ENCODE data around the gene ISYNA1.
"Not testable (repeated sequence)": the region's sequence is repeated elsewhere in the genome, so short reads cannot be mapped to it uniquely, and the experiment has no call there.

Gene ISYNA1

GRCh38 chr19:18402455-18403248 is 35.3 kb downstream of the ISYNA1 start:
- H3K4me3 ChIP-seq; H3K36me3 ChIP-seq (replicated peaks); H3K27me3 ChIP-seq (ENCODE audit: low read depth); H3K9me3 ChIP-seq; H3K4me1 ChIP-seq; DNase-seq (ENCODE audit: low spot score in 2 of 2); in situ Hi-C loops (cut with MboI; ENCODE audit: low sequenced_read_pairs): not testable (repeated sequence)

GRCh38 chr19:18401580-18402112 is 36.3 kb downstream of the ISYNA1 start:
- DNase-seq (ENCODE audit: low spot score in 2 of 2) = peak; percentile 55 to 73
- Histone ChIP-seq H3K27me3 (ENCODE audit: low read depth) (no peaks in the 10 kb centered on the region; the same call in none of the 2 replicates), H3K4me3 (no peak overlapping the region), H3K4me1 (0 out of 2 replicates have a peak, but pooled peaks cover 6% of the 10 kb centered on the region), H3K36me3 (replicated peaks) (no peaks in the 10 kb centered on the region), H3K9me3 (no peaks in the 10 kb centered on the region)
- in situ Hi-C loops (cut with MboI; ENCODE audit: low sequenced_read_pairs) = no loop called here

GRCh38 chr19:18399008-18399407 is 38.9 kb downstream of the ISYNA1 start:
- Histone ChIP-seq H3K4me3 (no peak overlapping the region), H3K36me3 (replicated peaks) (no peaks in the 10 kb centered on the region), H3K27me3 (ENCODE audit: low read depth) (no peaks in the 10 kb centered on the region; the same call in none of the 2 replicates), H3K4me1 (0 out of 2 replicates have a peak, but pooled peaks cover 6% of the 10 kb centered on the region), H3K9me3 (no peaks in the 10 kb centered on the region)
- DNase-seq (ENCODE audit: low spot score in 2 of 2) = no peak
- in situ Hi-C loops (cut with MboI; ENCODE audit: low sequenced_read_pairs) = no loop called here

GRCh38 chr19:18397242-18398202 is 40.4 kb downstream of the ISYNA1 start, which contains the start of gene LRRC25:
LRRC25 (minus strand) TSS chr19:18397622; CDS start chr19:18396963, 659 bp downstream.
- in situ Hi-C loops (cut with MboI; ENCODE audit: low sequenced_read_pairs) = no loop called here
- no peaks in the 10 kb centered on the region for H3K9me3 ChIP-seq
- H3K36me3 ChIP-seq (replicated peaks) = no peaks in the 10 kb centered on the region
- H3K27me3 ChIP-seq (ENCODE audit: low read depth) = no peaks in the 10 kb centered on the region; the same call in none of the 2 replicates
- 0 out of 2 replicates have a peak, but pooled peaks cover 6% of the 10 kb centered on the region for H3K4me1 ChIP-seq
- no peak within 1 kb of the TSS; the same call in 1 of the 2 replicates for H3K4me3 ChIP-seq
- peak in 1 of 2 experiments; percentile 71 for DNase-seq (ENCODE audit: low spot score in 2 of 2)

GRCh38 chr19:18396471-18397241 is 41.3 kb downstream of the ISYNA1 start:
- in situ Hi-C loops (cut with MboI; ENCODE audit: low sequenced_read_pairs) = no loop called here
- Histone ChIP-seq H3K4me1 (0 out of 2 replicates have a peak, but pooled peaks cover 6% of the 10 kb centered on the region), H3K27me3 (ENCODE audit: low read depth) (no peaks in the 10 kb centered on the region; the same call in none of the 2 replicates), H3K9me3 (no peaks in the 10 kb centered on the region), H3K4me3 (no peak overlapping the region), H3K36me3 (replicated peaks) (no peaks in the 10 kb centered on the region)
- no peak for DNase-seq (ENCODE audit: low spot score in 2 of 2)

- in situ Hi-C loops (cut with MboI; ENCODE audit: low sequenced_read_pairs) = no loop called here
- no peak overlapping the region for H3K4me3 ChIP-seq
- no peaks in the 10 kb centered on the region for H3K9me3 ChIP-seq
- 0 out of 2 replicates have a peak, but pooled peaks cover 6% of the 10 kb centered on the region for H3K4me1 ChIP-seq
- H3K27me3 ChIP-seq (ENCODE audit: low read depth) = no peaks in the 10 kb centered on the region; the same call in none of the 2 replicates
- DNase-seq (ENCODE audit: low spot score in 2 of 2) = no peak
- H3K36me3 ChIP-seq (replicated peaks) = no peaks in the 10 kb centered on the region
These were observed 44.1 kb downstream of the ISYNA1 start for GRCh38 chr19:18393836-18394235.

GRCh38 chr19:18392926-18393325 is 45.0 kb downstream of the ISYNA1 start:
- peaks cover 3% of the 10 kb centered on the region for H3K27me3 ChIP-seq (ENCODE audit: low read depth)

GRCh38 chr19:18392417-18392816 is 45.5 kb downstream of the ISYNA1 start:
- H3K27me3 ChIP-seq (ENCODE audit: low read depth) = peaks cover 4% of the 10 kb centered on the region

More at GRCh38 chr19:18392926-18393325, 45.0 kb downstream of the ISYNA1 start:
- Histone ChIP-seq H3K4me3 (no peak overlapping the region), H3K9me3 (no peaks in the 10 kb centered on the region), H3K4me1 (peaks cover 9% of the 10 kb centered on the region), H3K36me3 (replicated peaks) (no peaks in the 10 kb centered on the region)
- no peak for DNase-seq (ENCODE audit: low spot score in 2 of 2)
- in situ Hi-C loops (cut with MboI; ENCODE audit: low sequenced_read_pairs) = no loop called here

GRCh38 chr19:18391509-18392075 is 46.3 kb downstream of the ISYNA1 start:
- Histone ChIP-seq H3K9me3 (no peaks in the 10 kb centered on the region), H3K27me3 (ENCODE audit: low read depth) (peaks cover 4% of the 10 kb centered on the region; the same call in 1 of the 2 replicates), H3K4me3 (no peak overlapping the region), H3K4me1 (peaks cover 3% of the 10 kb centered on the region), H3K36me3 (replicated peaks) (no peaks in the 10 kb centered on the region)
- in situ Hi-C loops (cut with MboI; ENCODE audit: low sequenced_read_pairs) = no loop called here
- DNase-seq (ENCODE audit: low spot score in 2 of 2) = no peak

More at GRCh38 chr19:18392417-18392816, 45.5 kb downstream of the ISYNA1 start:
- Histone ChIP-seq H3K9me3 (no peaks in the 10 kb centered on the region), H3K4me3 (no peak overlapping the region), H3K36me3 (replicated peaks) (no peaks in the 10 kb centered on the region), H3K4me1 (peaks cover 8% of the 10 kb centered on the region)
- no peak for DNase-seq (ENCODE audit: low spot score in 2 of 2)
- in situ Hi-C loops (cut with MboI; ENCODE audit: low sequenced_read_pairs) = no loop called here

GRCh38 chr19:18390065-18390907 is 47.6 kb downstream of the ISYNA1 start:
- peaks cover 4% of the 10 kb centered on the region; the same call in 1 of the 2 replicates for H3K27me3 ChIP-seq (ENCODE audit: low read depth)
- H3K4me1 ChIP-seq = peaks cover 3% of the 10 kb centered on the region
- no peak overlapping the region for H3K4me3 ChIP-seq
- H3K36me3 ChIP-seq (replicated peaks) = no peaks in the 10 kb centered on the region
- no peak for DNase-seq (ENCODE audit: low spot score in 2 of 2)
- in situ Hi-C loops (cut with MboI; ENCODE audit: low sequenced_read_pairs) = no loop called here
- no peaks in the 10 kb centered on the region for H3K9me3 ChIP-seq

GRCh38 chr19:18389726-18390064 is 48.2 kb downstream of the ISYNA1 start:
- Histone ChIP-seq H3K4me1 (peaks cover 3% of the 10 kb centered on the region), H3K36me3 (replicated peaks) (no peaks in the 10 kb centered on the region), H3K9me3 (no peaks in the 10 kb centered on the region), H3K4me3 (no peak overlapping the region), H3K27me3 (ENCODE audit: low read depth) (peaks cover 4% of the 10 kb centered on the region; the same call in 1 of the 2 replicates)
- DNase-seq (ENCODE audit: low spot score in 2 of 2) = no peak
- in situ Hi-C loops (cut with MboI; ENCODE audit: low sequenced_read_pairs) = no loop called here

Data from HAP-1 (cell line).